Iris pigment epithelial cell (primary cell): Measurements from ENCODE around the gene PSMB9.

ENCODE experiments used
- DNase-seq: peaks from one replicate; pipeline ENCODE4 v3.0.0-alpha.2; 2011; ENCODE audit warnings: low read depth

PSMB9 gene

GRCh38 chr6:32840604-32841246 lies 13.3 kb upstream of the PSMB9 start:
- DNase-seq, result no peak

GRCh38 chr6:32842021-32842650 lies 11.9 kb upstream of the PSMB9 start:
- no peak for DNase-seq

- no peak for DNase-seq
Measured at GRCh38 chr6:32842690-32843089, 11.3 kb upstream of the PSMB9 start.

- peak; percentile 10 for DNase-seq
Measured at GRCh38 chr6:32843331-32843978, 10.5 kb upstream of the PSMB9 start.

- peak; percentile 94 for DNase-seq
Measured at GRCh38 chr6:32843979-32844838, 9.8 kb upstream of the PSMB9 start, which contains the start of gene PSMB8. TSS of gene PSMB8 (minus strand) at chr6:32844047. CDS start at chr6:32843996, 51 bp downstream.

- DNase-seq, result no peak
Measured at GRCh38 chr6:32844839-32845383, 9.1 kb upstream of the PSMB9 start.

GRCh38 chr6:32845384-32845884 lies 8.6 kb upstream of the PSMB9 start:
- DNase-seq, result no peak

GRCh38 chr6:32847004-32847403 lies 7.0 kb upstream of the PSMB9 start:
- DNase-seq, result no peak

GRCh38 chr6:32847795-32848194 lies 6.2 kb upstream of the PSMB9 start:
- no peak for DNase-seq

- DNase-seq, result no peak
Measured at GRCh38 chr6:32849126-32849525, 4.9 kb upstream of the PSMB9 start.

GRCh38 chr6:32851025-32851424 lies 3.0 kb upstream of the PSMB9 start:
- DNase-seq, result no peak

- DNase-seq, result peak; percentile 7
Measured at GRCh38 chr6:32852018-32852843, 1.8 kb upstream of the PSMB9 start.

GRCh38 chr6:32852844-32853540 lies 1.0 kb upstream of the PSMB9 start:
- DNase-seq, result peak; percentile 49

- peak; percentile 58 for DNase-seq
Measured at GRCh38 chr6:32854376-32855178, 585 bp downstream of the PSMB9 start.

- no peak for DNase-seq
Measured at GRCh38 chr6:32855467-32856174, 1.6 kb downstream of the PSMB9 start.

GRCh38 chr6:32857156-32857891 lies 3.3 kb downstream of the PSMB9 start:
- DNase-seq, result no peak

- no peak for DNase-seq
Measured at GRCh38 chr6:32858194-32858593, 4.2 kb downstream of the PSMB9 start.

- DNase-seq, result no peak
Measured at GRCh38 chr6:32860674-32861073, 6.7 kb downstream of the PSMB9 start.
